Measurements from ENCODE around the gene TSHZ1. TPM values are rescaled to one million over a fixed set of nuclear protein-coding genes. Genes with fewer than 3 reads are reported as not detected.

Gene TSHZ1
- total RNA-seq, 1 donor from 2014 or later: 16.3 TPM

GRCh38 chr18:75317300-75317699 is 106.7 kb downstream of the TSHZ1 start:
- no peak for DNase-seq (ENCODE audit: low spot score)
- no peak for TF ChIP-seq CTCF (IDR thresholded peaks at IDR 0.05; ENCODE audit: unreplicated experiment)
- Mint-ChIP-seq H3K27ac (ENCODE audit: unreplicated experiment) (no peak overlapping the region), H3K9me3 (ENCODE audit: unreplicated experiment) (no peaks in the 10 kb centered on the region), H3K4me1 (ENCODE audit: unreplicated experiment) (peaks cover 5% of the 10 kb centered on the region), H3K4me3 (ENCODE audit: unreplicated experiment) (no peak overlapping the region), H3K36me3 (ENCODE audit: low read depth, unreplicated experiment) (no peaks in the 10 kb centered on the region), H3K27me3 (ENCODE audit: unreplicated experiment) (peaks cover under 1% of the 10 kb centered on the region)

GRCh38 chr18:75317703-75318102 is 107.1 kb downstream of the TSHZ1 start:
- no peak for TF ChIP-seq CTCF (IDR thresholded peaks at IDR 0.05; ENCODE audit: unreplicated experiment)
- Mint-ChIP-seq H3K27ac (ENCODE audit: unreplicated experiment) (no peak overlapping the region), H3K9me3 (ENCODE audit: unreplicated experiment) (no peaks in the 10 kb centered on the region)

GRCh38 chr18:75319905-75320304 is 109.3 kb downstream of the TSHZ1 start:
- no peaks in the 10 kb centered on the region for H3K9me3 Mint-ChIP-seq (ENCODE audit: unreplicated experiment)
- H3K27me3 Mint-ChIP-seq (ENCODE audit: unreplicated experiment): no peaks in the 10 kb centered on the region
- no peak for TF ChIP-seq CTCF (IDR thresholded peaks at IDR 0.05; ENCODE audit: unreplicated experiment)
- H3K4me1 Mint-ChIP-seq (ENCODE audit: unreplicated experiment): peaks cover 5% of the 10 kb centered on the region
- H3K4me3 Mint-ChIP-seq (ENCODE audit: unreplicated experiment): no peak overlapping the region
- no peaks in the 10 kb centered on the region for H3K36me3 Mint-ChIP-seq (ENCODE audit: low read depth, unreplicated experiment)
- no peak overlapping the region for H3K27ac Mint-ChIP-seq (ENCODE audit: unreplicated experiment)
- no peak for DNase-seq (ENCODE audit: low spot score)

More at GRCh38 chr18:75317703-75318102, 107.1 kb downstream of the TSHZ1 start:
- H3K36me3 Mint-ChIP-seq (ENCODE audit: low read depth, unreplicated experiment): no peaks in the 10 kb centered on the region
- DNase-seq (ENCODE audit: low spot score): no peak
- no peaks in the 10 kb centered on the region for H3K27me3 Mint-ChIP-seq (ENCODE audit: unreplicated experiment)
- peaks cover 5% of the 10 kb centered on the region for H3K4me1 Mint-ChIP-seq (ENCODE audit: unreplicated experiment)
- no peak overlapping the region for H3K4me3 Mint-ChIP-seq (ENCODE audit: unreplicated experiment)

- Mint-ChIP-seq H3K36me3 (ENCODE audit: low read depth, unreplicated experiment) (no peaks in the 10 kb centered on the region), H3K27ac (ENCODE audit: unreplicated experiment) (no peak overlapping the region), H3K4me1 (ENCODE audit: unreplicated experiment) (peaks cover 5% of the 10 kb centered on the region), H3K9me3 (ENCODE audit: unreplicated experiment) (no peaks in the 10 kb centered on the region), H3K27me3 (ENCODE audit: unreplicated experiment) (no peaks in the 10 kb centered on the region), H3K4me3 (ENCODE audit: unreplicated experiment) (no peak overlapping the region)
- TF ChIP-seq CTCF (IDR thresholded peaks at IDR 0.05; ENCODE audit: unreplicated experiment): no peak
- no peak for DNase-seq (ENCODE audit: low spot score)
These were observed 109.9 kb downstream of the TSHZ1 start for GRCh38 chr18:75320506-75320905.

GRCh38 chr18:75321431-75321830 is 110.8 kb downstream of the TSHZ1 start:
- DNase-seq (ENCODE audit: low spot score): no peak
- TF ChIP-seq CTCF (IDR thresholded peaks at IDR 0.05; ENCODE audit: unreplicated experiment): no peak
- no peaks in the 10 kb centered on the region for H3K9me3 Mint-ChIP-seq (ENCODE audit: unreplicated experiment)
- no peaks in the 10 kb centered on the region for H3K27me3 Mint-ChIP-seq (ENCODE audit: unreplicated experiment)
- H3K4me1 Mint-ChIP-seq (ENCODE audit: unreplicated experiment): peaks cover 5% of the 10 kb centered on the region
- no peak overlapping the region for H3K4me3 Mint-ChIP-seq (ENCODE audit: unreplicated experiment)
- H3K27ac Mint-ChIP-seq (ENCODE audit: unreplicated experiment): no peak overlapping the region
- no peaks in the 10 kb centered on the region for H3K36me3 Mint-ChIP-seq (ENCODE audit: low read depth, unreplicated experiment)
